Activated CD4-positive, CD25-positive, alpha-beta regulatory T cell treated with anti-CD3 and anti-CD28 coated beads, Interleukin-2, amount 50 U/mL, for 24 hours (primary cell): ENCODE measurements around the gene OSM.
A peak's percentile ranks its signal among the peaks of the same experiment; 100 is the strongest.
"Not testable (repeated sequence)": the region's sequence is repeated elsewhere in the genome, so short reads cannot be mapped to it uniquely, and the experiment has no call there.

Experiments used
- ATAC-seq, 2 donors: fragments of 150-1000 bp; cut with Tn5 transposase; one replicate each; pipeline ENCODE4 v1.10.0; 2021; ENCODE audit warnings: mild to moderate bottlenecking in 1 of 2, moderate library complexity in 1 of 2

OSM gene

DNA sequence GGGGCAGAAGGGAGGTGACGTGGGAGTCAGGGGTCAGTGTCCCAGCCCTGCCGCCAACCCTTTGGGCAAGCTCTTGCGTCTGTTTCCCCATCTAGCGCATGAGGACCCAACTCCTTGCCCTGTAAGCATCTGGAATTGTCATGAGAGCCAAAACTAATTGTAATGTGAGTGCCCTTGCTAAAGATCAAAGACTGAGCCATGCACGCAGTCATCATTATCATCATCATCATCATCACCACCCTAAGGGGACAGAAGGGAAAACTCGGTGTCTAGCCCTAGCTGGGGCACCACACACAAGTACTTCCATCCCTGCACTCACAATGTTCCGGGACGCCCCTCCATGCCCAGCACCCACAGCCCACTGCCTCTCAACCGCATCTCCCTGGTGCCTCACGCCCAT is 22.6 kb downstream of the OSM start:
- no peak for ATAC-seq

DNA sequence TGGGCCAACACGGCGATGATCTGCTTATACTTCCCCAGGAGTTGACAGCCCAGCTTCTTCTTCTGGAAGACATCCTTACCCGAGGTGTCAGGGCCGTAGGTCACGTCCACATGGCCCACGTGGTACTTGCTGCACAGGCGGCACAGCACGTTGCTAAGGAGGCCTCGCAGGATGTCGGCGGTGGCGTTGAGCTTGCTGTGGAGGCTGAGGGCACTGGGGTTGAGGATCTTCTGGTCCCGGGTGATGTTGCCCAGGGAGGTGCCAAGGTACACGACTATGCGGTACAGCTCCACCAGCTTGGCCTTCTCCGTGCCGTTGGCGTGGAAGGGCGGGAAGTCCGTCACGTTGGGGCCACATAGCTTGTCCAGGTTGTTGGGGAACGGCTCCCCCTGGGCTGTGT is 23.0 kb downstream of the OSM start:
- ATAC-seq, result no peak

DNA sequence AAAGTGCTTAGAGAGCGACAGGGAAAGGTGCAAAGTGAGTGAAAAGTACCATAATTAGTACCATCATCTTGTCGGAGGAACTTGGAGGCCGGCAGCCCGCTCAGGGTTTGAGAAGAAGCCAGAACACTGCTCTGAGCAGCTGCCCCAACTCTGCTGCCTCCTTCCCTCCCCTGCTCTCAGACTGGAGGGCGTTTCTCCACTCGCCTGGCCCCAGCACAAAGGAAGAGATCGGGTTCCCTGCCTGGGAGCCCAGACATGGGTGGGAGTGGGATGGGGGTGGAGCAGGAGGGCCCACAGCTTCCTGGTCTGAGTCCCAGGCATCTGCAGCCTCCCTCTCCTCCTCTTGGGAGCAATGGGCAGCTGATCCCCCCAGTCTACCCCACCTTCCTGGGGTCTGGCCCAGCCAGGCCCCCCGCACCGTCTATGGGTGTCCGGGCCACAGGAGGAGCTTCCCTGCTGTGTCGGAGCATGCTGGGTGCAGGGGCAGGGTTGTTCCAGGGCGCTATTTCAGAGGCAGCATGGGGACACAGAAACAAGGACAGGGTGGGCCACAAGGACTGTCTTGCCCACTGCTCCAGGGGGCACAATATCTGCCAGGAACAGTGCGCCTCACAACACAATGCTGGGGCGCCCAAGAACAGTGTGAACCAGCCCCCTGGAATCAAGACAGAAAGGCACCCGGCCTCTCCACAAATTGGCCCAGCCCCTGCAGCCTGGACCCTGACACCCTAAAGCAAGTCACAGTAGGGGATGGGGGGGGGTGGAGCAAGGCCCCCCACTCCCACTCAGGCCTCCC is 24.9 kb downstream of the OSM start:
- ATAC-seq, result no peak

DNA sequence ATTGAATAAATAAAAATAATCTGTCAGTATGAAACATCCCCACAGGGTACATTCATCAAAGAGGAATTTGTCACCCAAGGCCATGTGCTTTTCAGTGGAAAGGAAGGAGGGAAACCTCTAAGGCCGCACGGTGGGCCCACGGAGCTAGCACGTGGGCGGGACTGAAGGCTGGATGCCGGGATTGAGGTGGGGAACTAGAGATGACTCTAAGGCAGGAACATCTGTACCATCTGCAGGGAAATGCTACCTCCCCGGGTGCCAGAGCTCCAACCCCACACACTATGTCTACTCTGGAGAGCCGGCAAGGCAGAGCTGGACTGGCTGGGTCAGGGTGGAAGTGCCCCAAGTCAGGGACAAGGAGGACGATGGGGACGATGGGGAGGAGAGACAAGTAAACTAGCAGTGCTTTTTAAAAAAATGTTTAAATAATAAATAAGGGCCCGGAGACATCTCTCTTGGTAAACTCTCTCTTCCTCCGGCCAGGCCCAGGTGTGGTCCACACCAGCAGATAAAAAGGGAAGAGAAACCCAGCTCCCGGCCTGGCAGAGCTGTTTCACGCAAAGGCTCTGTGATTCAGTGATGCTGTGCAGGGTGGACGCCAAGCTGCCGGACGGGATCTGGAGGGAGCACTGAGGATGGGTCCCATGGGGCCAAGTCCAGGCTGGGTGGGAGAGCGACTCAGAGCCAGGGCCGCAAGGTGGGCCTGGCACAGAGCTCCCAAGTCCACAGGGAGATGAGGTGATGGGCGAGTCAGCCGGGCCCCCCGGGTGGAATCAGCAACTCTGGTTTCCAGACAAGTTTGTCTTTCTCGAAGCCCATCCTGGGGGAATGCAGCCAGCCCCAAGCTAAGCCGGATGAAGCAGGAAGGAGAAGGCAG is 25.9 kb downstream of the OSM start:
- no peak for ATAC-seq

DNA sequence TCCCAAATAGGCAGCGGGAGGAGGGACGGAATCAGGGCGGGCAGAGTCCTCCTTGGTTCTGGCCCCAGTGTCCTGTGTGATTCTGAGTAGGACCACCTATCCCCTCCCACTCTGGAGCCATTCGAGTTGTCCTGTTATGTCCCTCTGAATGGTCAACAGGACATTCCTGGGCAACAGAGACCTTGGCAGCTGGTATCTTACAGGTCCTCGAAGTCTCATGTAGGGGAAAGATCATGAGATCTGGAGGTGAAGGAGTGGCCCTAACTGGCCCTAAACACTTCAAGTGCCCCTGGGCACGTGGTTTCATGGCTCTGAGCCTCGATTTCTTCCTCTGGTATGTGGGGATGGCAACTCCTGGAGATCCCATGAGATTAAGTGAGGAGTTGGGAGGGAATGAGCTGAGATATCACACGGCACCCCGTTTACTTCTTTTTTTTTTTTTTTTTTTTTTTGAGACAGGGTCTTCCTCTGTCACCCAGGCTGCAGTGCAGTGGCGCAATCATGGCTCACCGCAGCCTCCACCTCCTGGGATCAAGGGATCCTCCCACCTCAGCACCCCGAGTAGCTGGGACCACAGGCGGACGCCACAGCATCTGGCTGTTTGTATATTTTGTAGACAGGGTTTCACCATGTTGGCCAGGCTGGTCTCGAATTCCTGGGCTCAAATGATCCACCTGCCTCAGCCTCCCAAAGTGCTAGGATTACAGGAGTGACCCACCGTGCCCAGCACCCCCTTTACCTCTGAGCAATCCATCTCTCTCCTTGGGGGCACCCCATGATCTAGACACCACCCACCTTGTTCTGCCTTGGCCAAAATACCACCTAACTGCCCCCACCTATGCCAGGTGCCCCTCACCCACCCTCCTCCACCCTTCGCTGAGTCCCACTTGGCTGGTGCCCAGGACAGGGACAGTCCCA is 26.9 kb downstream of the OSM start:
- peak in 1 of 2 donors; percentile 21 for ATAC-seq

DNA sequence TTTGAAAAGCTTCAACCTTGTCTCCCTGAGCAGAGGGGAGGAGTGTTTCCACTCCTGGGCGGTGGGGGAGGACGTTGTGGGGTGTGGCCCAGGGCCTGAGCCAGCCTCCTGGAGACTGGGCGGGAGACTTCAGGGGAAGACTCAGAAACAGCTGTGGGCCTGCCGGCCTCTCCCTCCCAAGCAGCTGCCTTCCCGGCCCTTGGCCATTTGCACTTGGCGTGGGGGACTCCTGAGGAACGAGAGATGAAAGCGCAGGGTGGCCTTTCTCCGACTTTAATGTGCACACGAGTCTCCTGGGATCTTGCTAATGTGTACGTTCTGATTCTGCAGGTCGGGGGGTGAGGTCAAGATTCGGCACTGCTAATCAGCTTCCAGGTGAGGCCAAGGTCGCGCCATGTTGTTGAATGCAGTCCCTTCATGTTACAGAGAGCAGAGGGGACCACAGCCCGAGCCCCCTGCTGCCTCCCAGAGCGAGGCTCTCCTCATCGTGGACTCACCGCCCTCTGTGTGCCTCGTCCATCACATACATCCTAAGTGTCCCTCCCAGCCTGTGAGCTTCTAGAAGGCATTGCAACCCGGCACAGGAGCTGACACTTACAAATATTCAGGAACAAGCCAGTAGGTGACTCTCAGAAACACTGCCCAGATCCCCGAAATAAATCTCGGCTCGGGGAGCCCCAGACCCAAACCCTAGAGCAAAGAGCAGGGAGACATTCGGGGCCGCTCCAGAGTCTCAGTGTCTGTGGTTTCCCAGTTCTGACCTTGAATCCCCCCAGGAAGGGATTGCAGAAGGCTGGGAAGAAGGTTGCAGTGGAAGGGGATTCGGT is 27.8 kb downstream of the OSM start:
- no peak for ATAC-seq

DNA sequence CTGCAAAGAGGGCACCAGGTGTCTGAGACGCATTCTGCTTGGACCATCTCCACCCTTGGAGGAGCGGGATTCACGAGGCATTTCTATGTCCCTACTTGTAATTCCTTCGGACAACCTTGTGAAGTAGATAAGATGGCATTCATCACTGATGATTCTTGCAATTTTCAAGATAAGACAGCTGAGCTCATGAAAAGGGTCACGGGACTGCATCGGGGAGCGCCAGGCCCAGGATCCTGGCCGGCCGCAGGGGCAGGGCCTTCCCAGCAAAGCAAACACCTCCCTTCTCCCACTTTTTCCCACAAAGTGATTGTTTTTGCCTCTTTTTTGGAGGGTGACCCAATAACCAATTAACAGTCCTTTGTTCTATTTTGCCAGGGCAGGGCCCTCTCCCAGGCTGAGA is 28.5 kb downstream of the OSM start:
- ATAC-seq, result no peak

DNA sequence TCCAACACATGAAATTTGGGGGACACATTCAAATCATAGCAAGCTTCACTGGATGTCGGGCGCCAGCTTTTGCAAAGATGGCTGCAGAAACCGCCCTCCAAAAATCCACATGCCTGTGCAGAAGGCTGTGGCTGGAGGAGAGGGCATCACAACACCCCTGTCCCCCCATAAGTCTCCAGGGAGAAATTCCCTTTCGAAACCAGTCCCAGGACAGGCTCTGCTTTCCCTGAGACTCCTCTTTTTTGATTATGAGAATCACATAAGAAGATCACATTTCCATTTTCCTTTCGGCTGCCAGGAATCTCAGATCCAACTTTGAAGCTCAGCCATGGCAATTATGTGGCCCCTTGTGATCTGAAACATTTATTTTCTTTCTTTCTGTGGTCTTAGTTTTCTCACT is 29.8 kb downstream of the OSM start:
- no peak for ATAC-seq

DNA sequence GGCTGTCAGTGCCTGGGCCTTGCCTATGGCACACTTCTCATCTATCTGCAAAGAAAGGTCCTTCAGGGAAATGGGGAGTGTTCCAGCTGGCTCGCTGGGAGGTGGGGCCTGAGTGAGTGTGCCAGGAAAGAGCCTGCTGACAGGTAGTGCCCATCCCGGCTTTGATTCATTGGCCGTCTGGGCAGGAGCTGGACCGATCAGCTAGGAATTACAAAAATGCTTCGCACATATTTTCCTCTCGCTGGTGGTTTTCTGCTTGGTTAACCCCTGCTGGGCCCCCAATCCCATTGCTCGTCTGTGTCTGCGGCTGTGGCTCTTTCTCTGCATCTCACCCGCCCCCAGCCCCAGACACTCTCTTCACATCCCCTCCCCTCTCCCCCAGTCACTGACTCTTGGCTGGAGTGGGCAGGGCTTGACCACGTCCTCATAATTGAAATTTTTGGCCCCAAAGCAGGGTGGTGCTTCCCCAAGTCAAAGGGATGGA is 30.9 kb downstream of the OSM start:
- ATAC-seq, result no peak

DNA sequence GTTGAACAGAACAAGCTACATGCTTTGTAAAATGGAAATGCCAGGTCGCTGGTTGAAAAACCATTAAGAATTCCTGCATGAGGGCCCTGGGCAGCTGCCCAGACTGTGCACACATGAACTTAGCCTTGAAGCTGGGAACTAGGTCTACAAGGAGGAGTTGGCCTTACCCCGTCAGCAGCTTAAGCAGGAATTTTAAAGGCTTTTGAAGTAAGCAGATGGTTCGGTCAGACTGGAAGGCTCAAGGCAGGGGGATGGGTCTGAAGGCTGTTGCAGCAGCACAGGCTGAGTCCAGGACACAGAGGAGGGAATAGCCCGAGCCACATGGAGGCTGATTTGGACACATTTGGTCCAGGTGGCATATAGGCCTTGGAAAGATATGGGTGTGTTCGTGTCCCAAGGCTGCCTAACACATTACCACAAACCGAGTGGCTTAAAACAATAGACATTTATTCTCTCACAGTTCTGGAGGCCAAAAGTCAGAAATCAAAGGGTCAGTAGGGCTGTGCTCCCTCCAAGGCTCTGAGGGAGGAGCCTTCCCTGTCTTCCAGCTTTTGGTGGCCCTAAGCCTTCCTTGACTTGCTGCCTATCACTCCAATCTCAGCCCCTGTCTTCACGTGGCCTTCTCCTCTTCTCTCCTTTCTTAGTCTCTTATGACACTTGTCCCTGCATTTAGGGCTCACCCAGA is 31.7 kb downstream of the OSM start:
- no peak for ATAC-seq

DNA sequence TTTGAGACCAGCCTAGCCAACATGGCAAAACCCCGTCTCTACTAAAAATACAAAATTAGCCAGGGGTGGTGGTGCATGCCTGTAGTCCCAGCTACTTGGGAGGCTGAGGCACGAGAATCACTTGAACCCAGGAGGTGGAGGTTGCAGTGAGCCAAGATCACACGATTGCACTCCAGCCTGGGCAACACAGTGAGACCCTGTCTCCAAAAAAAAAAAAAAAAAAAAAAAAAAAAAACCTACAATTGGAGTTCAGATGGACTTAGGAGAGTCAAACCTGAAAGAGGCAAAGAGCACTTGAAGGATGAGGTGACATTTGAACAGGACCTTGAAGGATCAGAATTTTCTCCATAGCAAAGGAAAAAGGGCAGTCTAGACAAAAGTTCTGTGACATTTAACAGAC is 32.3 kb downstream of the OSM start:
- ATAC-seq, result not testable (repeated sequence)

DNA sequence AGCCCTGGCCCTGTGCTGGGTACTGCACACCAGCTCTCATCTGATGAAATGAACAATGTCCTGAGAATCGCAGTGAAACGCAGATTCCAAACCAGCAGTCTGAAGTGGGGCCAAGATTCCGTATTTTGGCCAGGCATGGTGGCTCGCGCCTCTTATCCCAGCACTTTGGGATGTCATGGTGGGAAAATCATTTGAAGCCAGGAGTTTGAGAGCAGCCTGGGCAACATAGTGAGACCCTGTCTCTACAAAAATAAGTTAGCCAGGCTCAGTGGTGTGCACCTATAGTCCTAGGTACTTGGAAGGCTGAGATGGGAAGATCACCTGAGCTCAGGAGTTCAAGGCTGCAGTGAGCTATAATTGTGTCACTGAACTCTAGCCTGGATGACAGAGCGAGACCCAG is 33.1 kb downstream of the OSM start:
- no peak for ATAC-seq

DNA sequence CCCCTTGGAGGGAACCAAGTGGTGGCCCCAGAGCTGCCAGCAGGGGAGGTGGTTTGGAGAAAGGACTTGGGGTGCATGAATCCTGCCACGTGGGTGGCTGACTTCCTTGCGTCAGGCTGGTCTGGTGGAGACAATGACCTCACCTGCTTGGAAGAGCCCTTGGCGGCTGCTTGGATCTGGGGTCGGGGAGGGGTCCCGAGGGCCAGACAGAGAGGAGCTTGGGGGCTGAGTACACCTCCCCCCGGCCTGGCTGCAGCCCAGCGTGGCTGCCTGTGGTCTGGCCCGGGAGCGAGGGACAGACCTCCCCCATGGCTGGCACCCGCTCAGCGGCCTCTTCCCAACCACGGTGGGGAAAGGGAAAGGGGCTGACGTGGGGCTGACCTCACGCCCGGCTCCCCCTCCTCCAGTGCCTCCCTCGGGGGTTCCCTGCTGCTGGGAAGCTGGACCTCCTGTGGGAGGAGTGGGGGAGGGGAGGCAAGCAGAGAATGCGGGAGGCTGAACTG is 33.9 kb downstream of the OSM start:
- ATAC-seq, result no peak

DNA sequence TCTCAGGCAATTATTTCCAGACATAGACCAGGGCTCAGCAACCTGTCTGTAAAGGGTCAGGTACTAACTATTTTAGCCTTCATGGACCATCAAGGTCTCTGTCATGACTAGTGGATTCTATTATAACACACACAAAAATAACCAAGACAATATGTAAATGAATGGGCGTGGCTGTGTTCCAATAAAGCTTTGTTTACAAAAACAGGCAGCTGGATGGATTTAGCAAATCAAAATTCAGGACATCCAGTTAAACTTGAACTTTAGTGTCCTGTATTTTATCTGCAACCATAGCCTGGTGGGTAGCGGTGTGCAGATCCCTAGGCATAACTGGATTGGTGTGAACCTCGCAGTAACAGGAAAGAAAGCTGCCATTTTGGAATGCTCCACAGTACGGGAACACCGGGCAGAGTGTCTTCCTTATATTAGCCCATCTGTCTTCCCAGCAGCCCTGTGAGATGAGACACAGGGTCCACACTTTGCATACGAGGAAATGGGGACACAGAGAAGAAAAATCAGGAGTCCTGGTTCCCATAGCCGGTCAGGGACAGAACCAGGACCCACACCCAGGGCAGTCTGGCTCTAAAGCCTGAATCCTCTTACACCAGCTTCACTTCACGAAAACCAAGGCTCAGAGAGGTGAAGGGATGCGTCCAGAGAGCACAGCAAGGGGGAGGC is 35.7 kb downstream of the OSM start:
- ATAC-seq, result no peak

DNA sequence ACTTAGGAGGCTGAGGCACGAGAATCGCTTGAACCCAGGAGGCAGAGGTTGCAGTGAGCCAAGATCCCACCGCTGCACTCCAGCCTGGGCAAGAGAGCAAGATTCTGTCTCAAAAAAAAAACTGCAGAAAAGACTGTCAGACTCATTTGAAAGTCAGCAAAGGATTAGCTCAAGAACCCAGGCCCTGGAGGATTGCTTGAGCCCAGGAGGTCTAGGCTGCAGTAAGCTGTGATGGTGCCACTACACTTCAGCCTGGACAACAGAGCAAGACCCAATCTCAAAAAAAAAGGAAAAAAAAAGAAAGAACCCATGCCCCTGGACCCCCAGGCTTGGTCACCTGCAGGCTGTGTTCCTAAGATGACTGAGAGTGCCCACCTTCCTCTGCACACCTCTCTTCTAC is 36.3 kb downstream of the OSM start:
- no peak for ATAC-seq

DNA sequence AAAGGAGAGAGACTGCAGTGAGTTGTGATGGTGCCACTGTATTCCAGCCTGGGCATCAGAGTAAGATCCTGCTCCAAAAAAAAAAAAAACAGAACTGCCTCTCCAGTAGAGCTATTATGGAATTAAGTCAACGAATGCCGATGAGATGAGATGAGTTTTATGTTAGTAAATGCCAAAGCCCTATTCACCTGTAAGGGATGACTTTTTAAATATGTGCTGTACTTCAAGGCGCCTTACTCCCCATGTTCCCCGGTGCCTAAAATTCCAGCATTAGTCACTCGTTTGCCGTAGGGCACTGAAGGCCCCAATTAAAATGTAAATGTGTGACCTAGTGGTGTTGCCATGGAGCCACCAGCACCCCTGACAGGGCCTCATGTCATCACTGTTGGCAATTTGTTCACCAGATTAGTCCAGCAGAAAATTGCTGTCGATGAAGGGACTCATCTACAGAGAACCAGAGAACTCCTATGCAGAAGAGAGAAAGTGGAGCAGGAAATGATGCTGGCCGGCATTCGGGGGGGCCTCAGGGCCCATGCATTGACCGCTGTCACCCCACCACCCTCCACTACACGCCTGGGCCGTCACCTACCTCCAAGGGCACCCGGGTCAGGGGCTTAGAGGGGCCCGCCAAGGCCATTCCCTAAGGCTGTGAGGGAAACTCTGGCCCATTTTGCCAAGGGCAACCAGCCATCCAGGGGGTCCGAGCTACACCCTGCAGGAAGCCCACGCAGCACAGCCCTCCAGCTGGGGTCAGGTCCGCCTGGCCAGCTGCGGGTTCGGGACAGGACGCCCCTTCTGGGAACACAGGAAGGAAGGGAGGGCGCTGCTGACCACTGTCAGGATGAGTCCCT is 37.9 kb downstream of the OSM start:
- ATAC-seq, result no peak

DNA sequence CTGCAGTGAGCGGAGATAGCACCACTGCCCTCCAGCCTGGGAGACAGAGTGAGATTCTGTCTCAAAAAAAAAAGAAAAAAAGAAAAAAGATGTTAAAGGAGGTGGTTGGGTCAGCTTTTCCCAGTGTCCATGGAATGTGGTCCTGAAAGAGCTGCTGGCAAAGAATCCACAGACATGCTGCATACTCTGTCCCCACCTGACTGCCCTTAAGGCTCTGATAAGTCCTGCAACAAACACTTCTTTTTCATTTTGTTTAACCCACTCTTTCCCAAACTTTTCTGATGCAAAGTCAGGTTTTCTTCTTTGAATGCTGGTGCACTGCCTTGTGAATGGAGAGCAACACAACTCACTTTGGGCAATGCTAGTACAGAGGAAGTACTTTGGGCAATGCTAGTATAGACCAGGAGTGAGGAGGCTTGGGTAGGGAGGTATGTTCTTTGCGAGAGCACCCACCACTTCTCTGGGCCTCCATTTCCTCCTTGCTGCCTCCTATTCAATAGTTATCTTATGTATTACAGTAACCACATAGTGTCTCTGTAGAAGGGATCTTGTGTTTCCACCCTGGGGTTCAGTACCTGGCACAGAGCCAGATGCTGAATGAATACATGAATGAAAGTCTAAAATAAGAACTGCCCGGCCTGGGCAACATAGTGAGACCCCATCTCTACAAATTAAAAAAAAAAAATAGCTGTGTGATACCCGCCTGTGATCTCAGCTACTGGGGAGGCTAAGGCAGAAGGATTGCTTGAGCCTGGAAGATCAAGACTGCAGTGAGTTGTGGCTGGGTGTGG is 39.0 kb downstream of the OSM start:
- no peak for ATAC-seq

DNA sequence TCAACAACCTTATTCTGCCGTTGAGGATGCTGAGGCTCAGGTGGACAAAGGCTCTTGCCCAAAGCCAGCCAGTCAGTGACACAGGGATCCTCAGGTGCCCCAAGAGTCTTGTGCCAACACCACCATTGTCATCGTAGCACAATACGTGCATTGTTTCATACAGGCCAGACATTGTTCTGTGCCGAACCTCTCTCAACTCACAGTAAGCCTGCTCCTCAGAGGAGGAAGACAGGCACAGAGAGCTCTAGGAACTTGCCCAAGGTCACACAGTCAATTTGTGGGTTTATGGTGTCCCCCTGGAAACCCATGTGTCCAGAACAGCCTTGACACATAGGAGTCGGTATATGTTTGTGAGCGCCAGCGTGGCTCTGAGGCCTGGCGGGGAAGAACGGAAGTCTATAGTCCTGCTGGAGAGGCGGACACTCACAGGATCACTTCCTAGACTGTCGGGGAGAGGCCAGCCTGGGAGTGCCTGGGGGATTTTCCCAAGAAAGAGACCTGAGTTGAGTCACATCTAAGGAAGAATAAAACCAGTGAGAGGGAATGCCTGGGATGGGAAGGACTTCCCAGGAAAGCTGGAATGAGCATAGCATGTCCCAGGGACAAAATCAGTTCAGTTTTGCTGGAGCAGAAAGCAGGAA is 40.3 kb downstream of the OSM start:
- ATAC-seq, result no peak
